Karpas-422 (cell line): ENCODE data around the gene SAPCD1. TPM values are rescaled to one million over a fixed set of nuclear protein-coding genes. Genes with fewer than 3 reads are reported as not detected.

ENCODE experiments used
- DNase-seq: peaks from one replicate; pipeline ENCODE4 v3.0.0-alpha.2; 2015
- H2AFZ ChIP-seq: fragments of 200-600 bp; sonication (generic); 2 replicates; pipeline ENCODE4 v1.6.1; 2014; ENCODE audit warnings: antibody characterized with exemption, low read length, mixed read lengths
- H3K27ac ChIP-seq: fragments of 200-600 bp; sonication (generic); 2 replicates; pipeline ENCODE4 v1.5.1; 2014; ENCODE audit warnings: mild to moderate bottlenecking, low read length, moderate library complexity
- H3K27me3 ChIP-seq: fragments of 200-600 bp; sonication (generic); 2 replicates; pipeline ENCODE4 v1.6.1; 2014; ENCODE audit warnings: low read length, mixed read lengths
- H3K36me3 ChIP-seq: fragments of 200-600 bp; sonication (generic); 2 replicates; pipeline ENCODE4 v1.6.1; 2014; ENCODE audit warnings: low read length, mixed read lengths; ENCODE audit not compliant: insufficient read depth
- H3K4me1 ChIP-seq: fragments of 200-600 bp; sonication (generic); 2 replicates; pipeline ENCODE4 v1.6.1; 2014; ENCODE audit warnings: mild to moderate bottlenecking, low read length, mixed read lengths
- H3K4me2 ChIP-seq: fragments of 200-600 bp; sonication (generic); 2 replicates; pipeline ENCODE4 v1.6.1; 2014; ENCODE audit warnings: low read length, low read depth, mild to moderate bottlenecking; ENCODE audit not compliant: poor library complexity, severe bottlenecking
- H3K4me3 ChIP-seq: fragments of 200-600 bp; sonication (generic); 2 replicates; pipeline ENCODE4 v1.5.1; 2014; ENCODE audit warnings: mild to moderate bottlenecking, antibody characterized with exemption, low read length, mixed read lengths
- H3K79me2 ChIP-seq: fragments of 200-600 bp; sonication (generic); 2 replicates; pipeline ENCODE4 v1.6.1; 2014; ENCODE audit warnings: mild to moderate bottlenecking, low read length, mixed read lengths
- H3K9ac ChIP-seq: fragments of 200-600 bp; sonication (generic); 2 replicates; pipeline ENCODE4 v1.6.0; 2014; ENCODE audit warnings: low read length
- H3K9me2 ChIP-seq: fragments of 200-600 bp; sonication (generic), shearing (Covaris generic); replicated peaks from 2 replicates; pipeline ENCODE4 v1.6.0; 2014; ENCODE audit warnings: mild to moderate bottlenecking, low read length, moderate library complexity; ENCODE audit not compliant: insufficient read depth
- H3K9me3 ChIP-seq: fragments of 300-700, 200-600 bp; sonication (generic); 2 replicates; pipeline ENCODE4 v1.6.1; 2014; ENCODE audit warnings: low read length, mixed read lengths
- H4K20me1 ChIP-seq: fragments of 200-600 bp; sonication (generic); 2 replicates; pipeline ENCODE4 v1.6.1; 2014; ENCODE audit warnings: mild to moderate bottlenecking, antibody characterized with exemption, low read length, low read depth; ENCODE audit not compliant: insufficient read depth
- total RNA-seq: library from RNA; depleted of rRNA; stranded (reverse); fragments of >200 nt; shearing (Covaris generic); gene quantifications from 2 replicates; pipeline ENCODE4 v1.2.3, GENCODE V29; 2014; ENCODE audit warnings: low replicate concordance

The SAPCD1 gene
- total RNA-seq, 1 experiment from 2014 or later = 1.8 TPM

DNA sequence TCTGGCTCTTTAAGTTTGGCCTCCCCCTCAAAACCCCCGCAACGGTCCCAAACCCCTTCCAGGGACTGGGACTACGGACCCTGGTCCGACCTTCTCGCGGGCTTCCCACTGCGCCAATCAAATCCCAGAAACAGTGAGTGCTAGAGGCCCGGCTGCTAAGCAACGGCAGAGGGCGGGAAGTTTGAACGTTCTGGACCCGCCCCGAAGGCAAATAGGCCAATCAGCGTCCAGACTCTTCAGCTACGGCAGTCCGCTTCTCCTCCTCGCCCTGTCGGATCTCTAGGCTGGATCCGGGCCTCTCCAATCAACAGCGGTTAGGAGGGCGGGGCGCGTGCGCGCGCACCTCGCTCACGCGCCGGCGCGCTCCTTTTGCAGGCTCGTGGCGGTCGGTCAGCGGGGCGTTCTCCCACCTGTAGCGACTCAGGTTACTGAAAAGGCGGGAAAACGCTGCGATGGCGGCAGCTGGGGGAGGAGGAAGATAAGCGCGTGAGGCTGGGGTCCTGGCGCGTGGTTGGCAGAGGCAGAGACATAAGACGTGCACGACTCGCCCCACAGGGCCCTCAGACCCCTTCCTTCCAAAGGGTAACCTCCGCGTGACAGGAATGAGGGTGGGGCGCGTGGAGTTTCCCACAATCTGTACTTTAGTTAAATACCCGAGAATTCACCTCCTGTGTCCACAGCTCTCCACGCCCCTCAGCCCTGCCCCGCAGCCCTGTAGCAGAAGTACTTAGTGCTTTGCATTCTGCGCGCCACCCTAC, 22.6 kb upstream of the SAPCD1 start, which contains the start of gene MSH5:
TSS of gene MSH5 (plus strand) at position 367 of the 758 bp plus-strand sequence. CDS start 462 bp downstream, outside the sequence.
- H3K27me3 ChIP-seq = no peaks in the 10 kb centered on the region
- H3K36me3 ChIP-seq = 0 out of 2 replicates have a peak, but pooled peaks cover 4% of the 10 kb centered on the region
- H4K20me1 ChIP-seq = no peaks in the 10 kb centered on the region
- H3K4me3 ChIP-seq = peak within 1 kb of the TSS; percentile 85
- peak; percentile 100 for DNase-seq
- no peaks in the 10 kb centered on the region for H3K9me2 ChIP-seq
- no peaks in the 10 kb centered on the region for H3K9me3 ChIP-seq
- peak within 1 kb of the TSS; percentile 95 for H3K27ac ChIP-seq
- peaks cover 55% of the 10 kb centered on the region for H3K4me1 ChIP-seq
- H3K79me2 ChIP-seq = peaks cover 34% of the 10 kb centered on the region
- H2AFZ ChIP-seq = no peak within 1 kb of the TSS; the same call in 1 of the 2 replicates
- H3K9ac ChIP-seq = peak within 1 kb of the TSS; percentile 83
- H3K4me2 ChIP-seq = peak within 1 kb of the TSS; percentile 79

- H4K20me1 ChIP-seq = no peaks in the 10 kb centered on the region
- no peak overlapping the region; the same call in 1 of the 2 replicates for H2AFZ ChIP-seq
- H3K4me2 ChIP-seq = peak overlapping the region; percentile 79
- 0 out of 2 replicates have a peak, but pooled peaks cover 4% of the 10 kb centered on the region for H3K36me3 ChIP-seq
- H3K79me2 ChIP-seq = peaks cover 26% of the 10 kb centered on the region
- H3K27me3 ChIP-seq = no peaks in the 10 kb centered on the region
- peak overlapping the region; percentile 83 for H3K9ac ChIP-seq
- H3K9me3 ChIP-seq = no peaks in the 10 kb centered on the region
- peak overlapping the region; percentile 85 for H3K4me3 ChIP-seq
- peak overlapping the region; percentile 95 for H3K27ac ChIP-seq
- peak; percentile 95 for DNase-seq
- no peaks in the 10 kb centered on the region for H3K9me2 ChIP-seq
- H3K4me1 ChIP-seq = peaks cover 53% of the 10 kb centered on the region
These were observed 21.8 kb upstream of the SAPCD1 start for GRCh38 chr6:31740397-31741223.

DNA sequence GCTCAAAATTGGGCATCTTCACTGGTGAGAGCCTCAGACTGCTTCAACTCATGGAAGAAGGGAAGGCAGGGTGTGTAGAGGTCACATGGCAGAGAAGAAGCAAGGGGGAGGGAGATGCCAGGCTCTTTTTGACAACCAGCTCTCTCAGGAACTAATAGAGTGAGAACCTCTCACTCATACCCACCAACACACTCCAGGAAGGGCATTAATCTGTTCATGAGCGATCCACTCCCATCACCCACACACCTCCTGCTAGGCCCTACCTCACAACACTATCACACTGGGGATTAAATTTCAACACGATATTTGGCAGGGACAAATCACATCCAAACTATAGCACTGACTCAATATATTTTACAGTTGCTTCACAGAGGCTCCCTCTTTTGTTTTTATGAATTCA, 20.6 kb upstream of the SAPCD1 start:
- Histone ChIP-seq H3K9ac (no peak overlapping the region), H3K4me2 (no peak overlapping the region), H3K4me1 (peaks cover 48% of the 10 kb centered on the region), H3K9me2 (no peaks in the 10 kb centered on the region), H3K27ac (peak overlapping the region; percentile 95; the same call in 1 of the 2 replicates), H2AFZ (no peak overlapping the region), H3K79me2 (peaks cover 14% of the 10 kb centered on the region; the same call in 1 of the 2 replicates), H3K9me3 (no peaks in the 10 kb centered on the region), H4K20me1 (no peaks in the 10 kb centered on the region), H3K36me3 (0 out of 2 replicates have a peak, but pooled peaks cover 4% of the 10 kb centered on the region), H3K4me3 (no peak overlapping the region), H3K27me3 (no peaks in the 10 kb centered on the region)
- DNase-seq = no peak

- no peak overlapping the region for H3K9ac ChIP-seq
- H2AFZ ChIP-seq = no peak overlapping the region
- H3K27ac ChIP-seq = no peak overlapping the region
- no peak overlapping the region for H3K4me3 ChIP-seq
- 0 out of 2 replicates have a peak, but pooled peaks cover 4% of the 10 kb centered on the region for H3K36me3 ChIP-seq
- peaks cover 37% of the 10 kb centered on the region for H3K4me1 ChIP-seq
- H3K9me3 ChIP-seq = no peaks in the 10 kb centered on the region
- no peaks in the 10 kb centered on the region for H3K9me2 ChIP-seq
- H3K27me3 ChIP-seq = no peaks in the 10 kb centered on the region
- no peak overlapping the region for H3K4me2 ChIP-seq
- no peaks in the 10 kb centered on the region for H4K20me1 ChIP-seq
- DNase-seq = no peak
- H3K79me2 ChIP-seq = peaks cover 13% of the 10 kb centered on the region; the same call in 1 of the 2 replicates
These were observed 19.6 kb upstream of the SAPCD1 start for GRCh38 chr6:31742894-31743293.

DNA sequence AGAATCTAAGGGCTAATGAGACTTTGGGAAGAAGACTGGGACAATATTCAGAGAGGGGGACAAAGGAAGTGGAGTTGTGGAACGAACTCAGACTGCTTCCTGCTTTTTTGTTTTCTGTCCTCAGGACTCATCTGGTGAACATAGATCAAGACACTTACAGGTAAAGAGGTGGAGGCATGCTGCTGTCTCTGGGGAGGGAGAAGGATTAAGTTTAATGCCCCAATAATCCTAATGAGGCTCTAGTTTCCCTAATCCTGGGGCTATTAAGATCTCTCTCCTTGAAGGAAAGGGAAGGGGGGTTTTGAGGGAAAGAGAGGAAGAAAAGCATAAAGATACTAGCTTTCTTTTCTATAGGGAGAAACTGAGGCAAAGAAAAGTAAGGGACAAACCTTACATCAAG, 18.0 kb upstream of the SAPCD1 start:
- no peak overlapping the region for H3K9ac ChIP-seq
- no peaks in the 10 kb centered on the region for H3K27me3 ChIP-seq
- DNase-seq = no peak
- H3K27ac ChIP-seq = no peak overlapping the region
- H3K36me3 ChIP-seq = 0 out of 2 replicates have a peak, but pooled peaks cover 4% of the 10 kb centered on the region
- H3K4me2 ChIP-seq = no peak overlapping the region
- H4K20me1 ChIP-seq = no peaks in the 10 kb centered on the region
- H3K4me3 ChIP-seq = no peak overlapping the region
- no peaks in the 10 kb centered on the region for H3K9me3 ChIP-seq
- H3K9me2 ChIP-seq = no peaks in the 10 kb centered on the region
- H3K4me1 ChIP-seq = peaks cover 22% of the 10 kb centered on the region
- no peak overlapping the region for H2AFZ ChIP-seq
- H3K79me2 ChIP-seq = peaks cover 13% of the 10 kb centered on the region; the same call in 1 of the 2 replicates

GRCh38 chr6:31749301-31750036, 13.0 kb upstream of the SAPCD1 start:
- H3K4me1 ChIP-seq = no peaks in the 10 kb centered on the region
- H3K9ac ChIP-seq = no peak overlapping the region
- DNase-seq = no peak
- no peak overlapping the region for H3K27ac ChIP-seq
- no peaks in the 10 kb centered on the region for H3K79me2 ChIP-seq
- H4K20me1 ChIP-seq = no peaks in the 10 kb centered on the region
- H3K4me3 ChIP-seq = no peak overlapping the region
- H3K9me3 ChIP-seq = no peaks in the 10 kb centered on the region
- no peak overlapping the region for H3K4me2 ChIP-seq
- no peaks in the 10 kb centered on the region for H3K36me3 ChIP-seq
- no peaks in the 10 kb centered on the region for H3K9me2 ChIP-seq
- no peak overlapping the region for H2AFZ ChIP-seq
- no peaks in the 10 kb centered on the region for H3K27me3 ChIP-seq

DNA sequence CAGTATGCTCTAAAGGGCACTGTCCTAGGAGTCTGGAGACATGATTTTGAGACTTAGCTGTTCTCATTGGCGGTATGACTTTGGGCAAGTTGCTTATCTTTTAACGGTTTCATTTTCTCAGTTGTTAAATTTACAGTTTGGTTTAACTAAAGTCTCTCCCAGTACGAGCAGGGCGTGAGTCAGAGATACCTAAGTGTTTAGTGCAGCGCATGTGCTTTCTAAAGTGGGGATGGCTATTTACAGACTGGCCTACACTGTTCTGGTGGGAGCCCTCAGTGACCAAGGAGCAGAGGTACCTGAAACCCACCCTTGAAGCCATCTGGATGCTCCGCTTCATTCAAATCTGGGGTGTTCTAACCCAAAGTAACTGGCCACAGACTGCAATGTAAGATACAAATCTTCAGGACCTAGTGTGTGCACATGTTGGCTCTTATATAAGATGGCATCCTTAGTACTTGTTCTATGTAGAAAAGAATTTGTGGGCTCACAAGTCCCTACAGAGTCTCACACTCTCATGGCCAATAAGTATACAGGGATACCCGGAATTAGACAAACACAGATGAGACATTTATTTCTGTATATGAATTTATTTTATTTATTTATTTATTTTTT, 11.9 kb upstream of the SAPCD1 start:
- Histone ChIP-seq H3K9ac (no peak overlapping the region), H3K36me3 (no peaks in the 10 kb centered on the region), H3K4me2 (no peak overlapping the region), H2AFZ (no peak overlapping the region), H3K79me2 (no peaks in the 10 kb centered on the region), H3K27ac (no peak overlapping the region), H3K9me3 (no peaks in the 10 kb centered on the region), H3K27me3 (no peaks in the 10 kb centered on the region), H4K20me1 (no peaks in the 10 kb centered on the region), H3K4me1 (no peaks in the 10 kb centered on the region), H3K4me3 (no peak overlapping the region), H3K9me2 (no peaks in the 10 kb centered on the region)
- DNase-seq = no peak
